Measurements from ENCODE around the gene KLK1. TPM values are rescaled to one million over a fixed set of nuclear protein-coding genes. Genes with fewer than 3 reads are reported as not detected.
A peak's percentile ranks its signal among the peaks of the same experiment; 100 is the strongest.

Gene KLK1
- total RNA-seq, 4 donors from 2014 or later = 0.41 TPM; not detected in 3

DNA sequence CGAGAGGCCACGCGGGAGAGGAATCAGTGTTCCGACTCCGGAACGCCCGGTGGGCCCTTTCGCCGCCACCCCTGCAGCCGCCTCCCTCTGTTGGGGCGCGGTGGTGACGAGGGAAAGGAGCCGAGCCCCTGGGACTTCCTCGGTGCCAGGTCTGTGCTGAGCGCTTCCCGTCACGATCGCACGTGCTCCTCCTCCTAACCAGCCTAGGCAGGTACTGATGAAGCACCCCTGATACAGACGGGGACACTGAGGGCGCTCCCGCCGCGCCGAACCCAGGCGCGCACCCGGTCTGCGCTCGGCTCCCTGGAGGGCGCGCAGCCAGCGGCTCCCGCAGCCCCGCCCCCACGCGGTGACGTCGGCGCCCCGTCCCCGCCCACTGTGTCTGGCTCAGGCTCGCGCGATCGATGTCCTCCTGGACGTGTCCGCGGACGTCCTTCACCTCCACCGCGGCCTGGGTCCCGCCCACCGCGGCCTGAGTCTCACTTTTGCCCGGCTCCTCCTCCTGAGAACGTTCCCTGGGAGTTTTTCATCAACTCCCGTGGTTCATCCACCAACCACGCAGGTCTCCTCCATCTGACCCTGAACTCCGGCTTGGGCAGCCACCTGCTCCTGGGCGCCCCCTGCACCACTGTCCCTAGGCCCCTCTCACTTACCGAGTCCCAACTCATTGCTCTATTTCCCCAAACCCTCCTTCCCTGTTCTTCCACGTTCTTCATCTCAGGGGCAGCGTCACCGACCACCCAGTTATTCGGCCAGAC is 12.4 kb upstream of the KLK1 start:
- no peak for DNase-seq
- peaks cover 20 to 58% (median 21%) of the 10 kb centered on the region in 3 donors for H3K27me3 ChIP-seq
- no peaks in the 10 kb centered on the region for H3K36me3 ChIP-seq
- H3K9me3 ChIP-seq = no peaks in the 10 kb centered on the region
- intact Hi-C loops (cut with DNase I; ENCODE audit: low total_unique reads) (no loop called here), in situ Hi-C loops (cut with MboI; ENCODE audit: low sequenced_read_pairs in 4 of 4) (no loop called here)
- no peak for ATAC-seq
- no peak overlapping the region for H3K27ac ChIP-seq
- peak overlapping the region; percentile 35 to 47 (median 38) for H3K4me3 ChIP-seq
- peaks cover 0 to 3% of the 10 kb centered on the region in 2 donors for H3K4me1 ChIP-seq
- TF ChIP-seq CTCF (IDR thresholded peaks at IDR 0.05 in 4 of 5, conservative IDR thresholded peaks at IDR 0.05 in 1 of 5) (no peak), POLR2A (IDR thresholded peaks at IDR 0.05) (no peak)

GRCh38 chr19:50835103-50835784 is 11.7 kb upstream of the KLK1 start:
- Histone ChIP-seq H3K9me3 (no peaks in the 10 kb centered on the region), H3K4me1 (peaks cover 0 to 3% of the 10 kb centered on the region in 2 donors), H3K27ac (no peak overlapping the region), H3K4me3 (peak overlapping the region; percentile 35 to 47 (median 38)), H3K27me3 (peaks cover 20 to 58% (median 21%) of the 10 kb centered on the region in 3 donors), H3K36me3 (no peaks in the 10 kb centered on the region)
- intact Hi-C loops (cut with DNase I; ENCODE audit: low total_unique reads) (no loop called here), in situ Hi-C loops (cut with MboI; ENCODE audit: low sequenced_read_pairs in 4 of 4) (no loop called here)
- ATAC-seq (no peak), DNase-seq (no peak)
- no peak for TF ChIP-seq CTCF (IDR thresholded peaks at IDR 0.05 in 4 of 5, conservative IDR thresholded peaks at IDR 0.05 in 1 of 5)
- TF ChIP-seq POLR2A (IDR thresholded peaks at IDR 0.05) = no peak

GRCh38 chr19:50833802-50834167 is 10.2 kb upstream of the KLK1 start:
- in situ Hi-C loops (cut with MboI; ENCODE audit: low sequenced_read_pairs in 4 of 4) (no loop called here), intact Hi-C loops (cut with DNase I; ENCODE audit: low total_unique reads) (no loop called here)
- Histone ChIP-seq H3K36me3 (no peaks in the 10 kb centered on the region), H3K9me3 (no peaks in the 10 kb centered on the region), H3K4me3 (no peak overlapping the region), H3K27ac (no peak overlapping the region), H3K4me1 (peaks cover 0 to 3% of the 10 kb centered on the region in 2 donors), H3K27me3 (peaks cover 20 to 57% (median 21%) of the 10 kb centered on the region in 3 donors)
- no peak for TF ChIP-seq CTCF (IDR thresholded peaks at IDR 0.05 in 4 of 5, conservative IDR thresholded peaks at IDR 0.05 in 1 of 5)
- ATAC-seq = no peak
- DNase-seq = no peak

GRCh38 chr19:50833117-50833801 is 9.7 kb upstream of the KLK1 start, which contains the start of gene KLK15:
Gene KLK15 (minus strand): TSS chr19:50833574. CDS start chr19:50831492, 2,082 bp downstream.
- H3K27me3 ChIP-seq = peaks cover 20 to 52% (median 21%) of the 10 kb centered on the region in 3 donors
- in situ Hi-C loops (cut with MboI; ENCODE audit: low sequenced_read_pairs in 4 of 4) = no loop called here
- no peak for DNase-seq

More at GRCh38 chr19:50833117-50833801, 9.7 kb upstream of the KLK1 start, which contains the start of gene KLK15:
- no peak for TF ChIP-seq CTCF (IDR thresholded peaks at IDR 0.05 in 4 of 5, conservative IDR thresholded peaks at IDR 0.05 in 1 of 5)
- no peak for TF ChIP-seq POLR2A (IDR thresholded peaks at IDR 0.05)
- H3K27ac ChIP-seq = no peak within 1 kb of the TSS
- no peaks in the 10 kb centered on the region for H3K9me3 ChIP-seq
- peaks cover 0 to 3% of the 10 kb centered on the region in 2 donors for H3K4me1 ChIP-seq
- no peaks in the 10 kb centered on the region for H3K36me3 ChIP-seq
- no peak for ATAC-seq
- H3K4me3 ChIP-seq = no peak within 1 kb of the TSS
- intact Hi-C loops (cut with DNase I; ENCODE audit: low total_unique reads) = no loop called here
